Endometrial microvascular endothelial cells (primary cell): Measurements from ENCODE around the gene DMAP1. TPM values are rescaled to one million over a fixed set of nuclear protein-coding genes. Genes with fewer than 3 reads are reported as not detected.

Experiments used
- in situ Hi-C: cut with HindIII; loops from 2 replicates; pipeline ENCODE4 v1.10.0; 2017; ENCODE audit warnings: low sequenced_read_pairs, low pct_unique_long_range_greater_than_20kb; ENCODE audit errors: inconsistent ontology term
- total RNA-seq: library from RNA; depleted of rRNA; stranded (reverse); fragments of >200 nt; gene quantifications from one replicate; pipeline ENCODE4 v1.2.3, GENCODE V29; 2015; ENCODE audit errors: inconsistent ontology term

The DMAP1 gene
- total RNA-seq, 1 donor from 2014 or later: 29.3 TPM

DNA sequence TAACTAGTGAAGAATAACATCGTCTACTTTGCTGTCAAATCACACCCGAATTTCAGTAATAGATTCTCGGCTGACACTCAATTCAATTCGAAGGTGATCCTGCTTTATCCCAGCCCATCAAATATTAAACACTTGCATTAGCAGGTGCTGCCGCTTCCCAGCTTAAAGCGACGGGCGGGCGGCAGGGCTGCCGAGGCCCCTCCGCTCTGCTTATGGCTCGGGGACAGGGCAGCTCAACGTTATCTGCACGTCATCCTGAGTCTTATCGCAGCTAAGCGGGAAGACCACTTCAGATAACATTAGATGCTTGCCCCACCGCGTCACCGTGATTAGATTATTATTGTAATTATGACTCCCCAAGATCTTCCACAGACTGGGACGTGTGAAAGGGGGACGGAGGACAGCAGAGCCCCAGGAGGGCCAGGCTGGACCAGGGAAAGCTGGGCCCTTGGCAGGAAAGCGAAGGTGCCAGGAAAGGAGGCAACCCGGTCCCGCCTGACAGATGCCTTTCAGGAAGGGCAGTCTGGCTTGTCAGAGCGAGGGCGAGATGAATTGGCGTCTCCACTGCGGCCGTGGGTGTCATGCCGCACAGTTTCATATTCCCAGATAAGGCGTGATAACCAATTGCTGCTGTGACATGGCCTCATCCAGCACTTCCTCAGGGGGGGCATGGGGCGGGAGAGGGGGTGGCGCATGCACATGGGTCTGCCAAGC is 37.0 kb downstream of the DMAP1 start:
- in situ Hi-C loops: no loop called here

DNA sequence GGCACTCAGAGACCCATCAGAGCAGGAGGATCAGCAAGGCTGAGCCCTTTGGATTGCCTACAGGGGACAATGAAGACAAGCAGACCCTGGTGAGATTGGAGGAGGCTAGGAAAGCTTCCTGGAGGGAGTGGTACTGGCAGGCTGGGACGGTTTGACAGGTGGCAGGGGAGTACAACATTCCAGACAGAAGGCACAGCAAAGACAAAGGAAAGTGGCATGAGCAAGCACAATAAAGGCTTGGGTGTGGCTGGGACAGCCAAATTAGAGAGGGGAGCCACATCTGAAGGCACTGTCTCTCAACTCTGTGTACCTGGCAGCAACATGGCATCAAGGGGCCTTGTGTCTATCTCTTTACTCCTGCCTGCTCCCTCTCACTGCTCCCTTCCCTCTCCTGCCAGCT is 38.2 kb downstream of the DMAP1 start:
- in situ Hi-C loops: no loop called here

DNA sequence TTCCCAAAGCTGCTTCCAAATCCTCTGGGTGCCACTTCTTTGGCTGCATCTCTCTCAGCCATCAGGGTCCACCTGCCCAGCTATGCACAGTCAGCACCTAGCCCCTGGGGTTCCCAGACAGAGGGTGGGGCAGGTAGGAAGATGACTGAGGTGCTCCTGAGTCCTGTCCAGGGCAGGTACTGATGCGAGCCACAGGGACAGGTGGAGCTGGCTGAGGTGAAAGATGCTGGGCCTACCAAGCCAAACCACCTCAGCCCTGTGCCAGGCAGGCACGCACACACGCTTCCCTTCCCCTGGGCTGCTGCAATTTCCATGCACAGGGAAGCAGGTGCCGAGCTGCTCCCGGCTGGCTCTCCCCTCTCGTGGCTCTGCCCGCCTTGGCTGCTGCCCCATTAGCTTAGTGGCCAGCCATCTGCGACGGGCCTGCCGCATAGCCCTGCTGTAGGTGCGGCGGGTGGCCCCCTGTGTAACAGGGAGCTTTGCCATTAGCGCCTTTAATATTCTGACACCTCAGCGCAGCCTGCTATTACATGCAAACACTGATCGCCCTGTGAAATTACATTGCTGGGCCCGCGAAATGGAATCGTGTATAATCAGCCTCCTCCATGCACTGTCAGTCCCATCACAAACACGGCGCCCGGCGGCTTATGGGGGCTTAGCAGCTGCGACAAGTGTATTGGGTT is 38.9 kb downstream of the DMAP1 start:
- in situ Hi-C loops: no loop called here

DNA sequence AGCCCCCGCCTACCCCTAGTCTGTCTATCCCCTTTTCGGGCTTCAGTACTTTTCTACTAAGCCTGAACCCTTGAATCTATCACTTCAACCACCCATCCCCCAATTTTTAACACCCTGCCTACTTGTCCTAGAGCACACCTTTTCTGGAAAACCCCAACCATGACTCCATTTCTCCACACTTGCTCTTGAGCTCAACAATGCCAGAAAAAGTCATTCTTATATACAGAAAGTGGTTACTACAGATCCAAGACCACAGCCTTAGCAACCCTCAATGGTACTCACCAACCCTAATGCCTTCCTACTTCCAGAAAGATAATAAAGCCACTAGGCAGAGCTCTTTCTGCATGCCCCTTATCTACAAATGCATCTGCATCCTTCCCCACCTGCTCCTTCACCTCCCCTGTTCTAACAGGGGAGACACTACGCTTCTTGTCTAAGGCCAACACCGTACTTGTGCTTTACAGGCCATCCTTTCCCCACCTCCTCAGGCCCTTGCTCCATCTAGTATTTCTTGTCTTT is 41.2 kb downstream of the DMAP1 start:
- in situ Hi-C loops: no loop called here

- in situ Hi-C loops: no loop called here
These were observed 43.7 kb downstream of the DMAP1 start for GRCh38 chr1:44256762-44257554.

DNA sequence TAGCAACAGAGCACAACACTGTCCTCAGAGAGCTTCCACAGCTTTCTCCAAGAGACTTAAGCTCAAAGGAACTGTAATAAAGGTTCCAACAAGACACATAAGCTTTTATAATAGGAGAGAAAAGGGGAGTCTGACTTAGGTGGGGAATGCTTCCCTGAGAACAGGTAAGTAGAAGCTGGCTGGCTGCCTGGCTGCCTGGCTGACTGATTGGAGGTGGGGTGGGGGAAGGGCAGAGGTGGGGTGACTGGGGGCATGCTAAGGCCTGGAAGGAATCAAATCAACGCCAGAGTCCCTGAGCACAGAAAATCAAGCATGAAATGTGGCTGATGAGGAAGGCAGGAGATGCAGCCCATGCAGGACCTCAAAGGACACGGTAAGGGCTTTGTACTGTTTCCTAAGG is 45.8 kb downstream of the DMAP1 start:
- in situ Hi-C loops: no loop called here

- in situ Hi-C loops: no loop called here
These were observed 47.5 kb downstream of the DMAP1 start for GRCh38 chr1:44260792-44261170.

DNA sequence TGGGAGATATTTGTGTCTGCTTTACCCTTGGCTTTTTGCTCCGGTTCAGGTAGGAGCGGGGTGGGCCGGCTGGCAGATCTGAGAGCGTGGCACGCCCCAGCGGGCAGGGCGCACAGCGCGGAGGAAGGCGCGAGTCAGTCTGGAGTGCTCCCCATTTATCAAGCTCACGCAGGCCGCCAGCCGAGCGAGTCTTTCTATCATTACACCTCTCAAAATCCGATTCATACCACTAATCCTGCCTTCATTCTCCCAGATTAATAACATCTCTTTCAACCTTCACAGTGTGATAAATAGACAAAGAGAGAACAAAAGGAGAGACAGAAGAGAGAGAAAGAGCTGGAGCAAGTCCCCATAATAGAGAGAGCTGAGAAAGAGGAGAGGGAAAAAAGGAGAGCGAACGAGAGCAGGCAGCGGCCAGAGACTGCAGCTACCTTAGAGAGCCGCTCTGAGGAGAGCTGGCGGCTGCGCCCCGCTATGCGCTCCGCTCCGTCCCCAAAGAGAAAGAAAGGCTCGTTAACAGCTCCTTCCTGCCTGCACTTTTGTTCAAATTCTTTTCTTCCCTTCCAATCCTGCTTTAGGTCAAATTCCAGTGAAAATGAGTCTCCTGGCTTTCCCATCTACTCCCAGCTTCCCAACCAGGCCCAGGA is 48.0 kb downstream of the DMAP1 start:
- in situ Hi-C loops: no loop called here

DNA sequence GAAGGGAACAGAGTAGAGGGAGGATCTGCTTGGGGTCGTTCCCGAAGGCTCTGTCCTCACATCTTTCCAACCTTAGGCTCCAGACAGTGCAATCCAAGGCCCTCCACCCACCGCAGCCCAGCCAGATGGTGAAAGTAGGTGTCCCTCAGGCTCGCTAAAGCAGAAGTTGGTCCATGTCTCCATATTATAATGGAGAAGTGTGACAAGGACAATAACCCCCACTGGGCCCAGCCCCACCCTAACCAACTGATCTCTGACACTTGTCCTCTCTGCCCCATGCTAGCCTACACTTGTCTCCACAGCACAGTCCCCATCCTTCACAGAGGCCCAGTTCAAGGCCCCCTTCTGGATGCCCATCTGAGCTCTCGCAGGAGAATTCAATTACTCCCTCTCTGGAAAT is 48.7 kb downstream of the DMAP1 start:
- in situ Hi-C loops: no loop called here

- in situ Hi-C loops: no loop called here
These were observed 49.1 kb downstream of the DMAP1 start for GRCh38 chr1:44262414-44262813.

- in situ Hi-C loops: no loop called here
These were observed 49.7 kb downstream of the DMAP1 start for GRCh38 chr1:44262816-44263567.

GRCh38 chr1:44263568-44264450 is 50.5 kb downstream of the DMAP1 start:
- in situ Hi-C loops: no loop called here

DNA sequence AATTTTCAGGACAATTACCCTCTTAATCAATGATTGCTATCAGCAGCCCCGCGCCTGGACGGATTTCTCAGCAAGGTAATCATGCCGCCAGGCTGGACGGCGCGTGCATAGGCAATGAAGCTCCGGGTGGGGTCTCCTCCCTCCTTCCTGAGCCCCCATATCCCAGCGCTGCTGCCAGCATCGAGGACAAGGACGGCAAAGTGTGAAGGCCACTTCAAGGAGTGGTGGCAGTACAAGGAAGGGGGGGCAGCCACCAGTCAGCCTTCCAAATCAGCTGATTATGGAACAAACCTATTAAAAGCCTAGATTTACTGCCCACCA is 51.1 kb downstream of the DMAP1 start:
- in situ Hi-C loops: no loop called here

GRCh38 chr1:44265656-44266358 is 52.5 kb downstream of the DMAP1 start:
- in situ Hi-C loops: no loop called here

GRCh38 chr1:44266400-44267344 is 53.4 kb downstream of the DMAP1 start:
- in situ Hi-C loops: no loop called here

- in situ Hi-C loops: no loop called here
These were observed 54.2 kb downstream of the DMAP1 start for GRCh38 chr1:44267438-44267837.
